NCI-H1417 (cell line): ENCODE results near the gene MARCHF10.
"Not testable (repeated sequence)": the region's sequence is repeated elsewhere in the genome, so short reads cannot be mapped to it uniquely, and the experiment has no call there.

Experiments
- DNase-seq, 3 experiments: peaks; one replicate each; lab custom pipeline; 2025; lab: John Stamatoyannopoulos, UW

Gene MARCHF10

DNA sequence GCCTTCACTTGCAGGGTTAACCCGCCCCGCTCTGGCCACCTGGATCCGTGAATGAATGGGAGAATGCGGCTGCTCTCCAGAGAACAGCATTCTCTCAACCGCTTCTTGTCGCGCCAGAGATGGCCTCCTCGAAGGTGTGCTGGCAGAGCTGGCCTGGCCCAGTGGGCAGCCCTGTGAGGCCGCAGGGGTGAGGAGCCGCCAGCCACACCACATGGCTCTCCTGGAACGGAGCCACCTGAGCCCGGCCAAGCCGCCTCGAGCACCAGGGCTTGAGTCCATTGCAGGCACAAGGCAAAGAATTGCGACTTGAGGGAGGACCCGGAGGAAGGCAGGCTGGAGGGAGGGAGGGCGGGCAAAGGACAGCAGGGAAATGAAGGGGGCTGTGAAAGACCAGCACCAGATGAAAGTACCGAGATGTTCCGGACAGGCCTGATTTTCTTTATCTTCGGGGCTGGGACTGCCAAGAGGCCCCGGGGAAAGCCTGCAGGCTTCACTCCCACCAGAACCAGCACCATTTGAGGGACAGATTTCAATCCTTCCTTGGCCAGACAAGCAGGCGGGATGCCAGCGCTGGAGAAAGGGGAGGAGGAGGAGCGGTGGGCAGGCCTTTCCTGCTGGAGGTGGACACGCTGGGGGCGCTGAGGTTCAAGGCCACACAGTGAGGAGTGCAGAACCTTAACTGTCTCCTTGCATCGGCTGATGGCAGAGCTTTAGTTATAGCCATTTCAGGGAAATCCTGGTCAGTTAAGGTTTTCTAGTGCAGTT, 111.2 kb downstream of the MARCHF10 start:
- DNase-seq: no peak

- DNase-seq: no peak
Measured at GRCh38 chr17:62696256-62696655, 111.9 kb downstream of the MARCHF10 start.

- DNase-seq: not testable (repeated sequence)
Measured at GRCh38 chr17:62695093-62695738, 112.9 kb downstream of the MARCHF10 start.

GRCh38 chr17:62693616-62694409, 114.3 kb downstream of the MARCHF10 start:
- no peak for DNase-seq

DNA sequence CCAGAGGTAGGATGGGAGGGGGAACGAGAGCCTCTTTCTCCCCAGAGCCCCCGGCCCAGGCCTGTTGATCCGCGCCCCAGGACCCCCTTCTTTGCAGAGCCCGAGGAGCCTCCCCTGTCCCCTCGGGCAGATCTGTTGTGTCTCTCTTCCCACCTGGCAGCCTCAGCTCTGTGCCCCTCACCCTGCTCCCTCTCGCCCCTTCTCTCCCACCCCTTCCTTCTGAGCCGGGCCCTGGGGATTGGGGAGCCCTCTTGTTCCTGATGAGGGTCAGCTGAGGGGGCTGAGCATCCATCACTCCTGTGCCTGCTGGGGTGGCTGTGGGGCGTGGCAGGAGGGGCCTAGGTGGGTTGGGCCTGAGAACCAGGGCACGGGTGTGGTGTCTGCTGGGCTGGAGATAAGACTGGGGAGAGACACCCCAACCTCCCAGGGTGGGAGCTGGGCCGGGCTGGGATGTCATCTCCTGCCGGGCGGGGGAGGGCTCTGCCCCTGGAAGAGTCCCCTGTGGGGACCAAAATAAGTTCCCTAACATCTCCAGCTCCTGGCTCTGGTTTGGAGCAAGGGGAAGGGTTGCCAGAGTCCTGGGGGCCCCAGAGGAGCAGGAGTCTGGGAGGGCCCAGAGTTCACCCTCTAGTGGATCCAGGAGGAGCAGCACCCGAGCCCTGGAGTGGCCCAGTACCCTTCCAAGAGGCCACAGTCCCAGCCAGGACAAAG, 115.2 kb downstream of the MARCHF10 start:
- DNase-seq: no peak

- no peak for DNase-seq
Measured at GRCh38 chr17:62692159-62692651, 115.9 kb downstream of the MARCHF10 start.

GRCh38 chr17:62691589-62691915, 116.6 kb downstream of the MARCHF10 start:
- not testable (repeated sequence) for DNase-seq

- no peak for DNase-seq
Measured at GRCh38 chr17:62690168-62690897, 117.8 kb downstream of the MARCHF10 start.

DNA sequence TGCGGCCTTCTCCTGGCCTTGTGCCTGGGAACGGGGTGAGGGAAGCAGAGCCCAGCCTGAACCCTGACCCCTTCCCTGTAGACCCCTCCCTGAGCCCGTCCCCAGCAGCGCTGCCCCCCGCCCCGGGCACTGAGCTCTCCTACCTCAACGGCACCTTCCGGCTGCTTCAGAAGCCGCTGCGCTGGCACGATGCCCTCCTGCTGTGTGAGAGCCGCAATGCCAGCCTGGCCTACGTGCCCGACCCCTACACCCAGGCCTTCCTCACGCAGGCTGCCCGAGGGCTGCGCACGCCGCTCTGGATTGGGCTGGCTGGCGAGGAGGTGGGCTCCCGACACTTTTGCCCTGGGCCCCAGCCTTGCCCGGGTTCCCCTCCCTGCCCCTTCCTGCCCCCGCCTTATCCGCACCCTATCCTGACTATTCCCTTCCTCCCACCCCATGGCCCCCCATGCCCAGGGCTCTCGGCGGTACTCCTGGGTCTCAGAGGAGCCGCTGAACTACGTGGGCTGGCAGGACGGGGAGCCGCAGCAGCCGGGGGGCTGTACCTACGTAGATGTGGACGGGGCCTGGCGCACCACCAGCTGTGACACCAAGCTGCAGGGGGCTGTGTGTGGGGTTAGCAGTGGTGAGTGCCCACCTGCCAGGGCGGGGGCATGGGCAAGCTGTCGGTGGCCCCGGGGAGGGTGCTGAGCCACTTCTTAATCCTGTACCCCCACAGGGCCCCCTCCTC, 118.5 kb downstream of the MARCHF10 start:
- DNase-seq: no peak

GRCh38 chr17:62688398-62689160, 119.5 kb downstream of the MARCHF10 start:
- no peak for DNase-seq

GRCh38 chr17:62687997-62688396, 120.1 kb downstream of the MARCHF10 start:
- DNase-seq: no peak

DNA sequence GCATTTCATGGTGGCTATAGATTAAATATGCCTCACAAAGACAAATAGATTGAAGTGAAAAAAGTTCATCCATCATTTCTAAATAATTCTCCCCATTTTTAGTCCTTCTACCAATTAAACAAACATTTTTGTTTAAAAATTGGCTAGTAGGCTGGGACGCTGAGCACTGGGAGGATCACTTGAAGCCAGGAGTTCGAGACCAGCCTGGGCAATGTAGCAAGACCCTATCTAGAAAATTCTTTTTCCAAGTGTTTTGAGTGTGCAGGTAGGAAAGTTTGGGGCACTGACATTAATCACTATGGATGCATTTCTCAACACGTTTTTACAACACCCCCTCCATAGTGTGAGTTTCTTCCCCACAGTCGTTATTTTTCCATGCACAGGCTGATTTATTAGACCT, 123.9 kb downstream of the MARCHF10 start:
- DNase-seq: no peak

GRCh38 chr17:62681939-62682381, 126.2 kb downstream of the MARCHF10 start:
- DNase-seq: no peak

DNA sequence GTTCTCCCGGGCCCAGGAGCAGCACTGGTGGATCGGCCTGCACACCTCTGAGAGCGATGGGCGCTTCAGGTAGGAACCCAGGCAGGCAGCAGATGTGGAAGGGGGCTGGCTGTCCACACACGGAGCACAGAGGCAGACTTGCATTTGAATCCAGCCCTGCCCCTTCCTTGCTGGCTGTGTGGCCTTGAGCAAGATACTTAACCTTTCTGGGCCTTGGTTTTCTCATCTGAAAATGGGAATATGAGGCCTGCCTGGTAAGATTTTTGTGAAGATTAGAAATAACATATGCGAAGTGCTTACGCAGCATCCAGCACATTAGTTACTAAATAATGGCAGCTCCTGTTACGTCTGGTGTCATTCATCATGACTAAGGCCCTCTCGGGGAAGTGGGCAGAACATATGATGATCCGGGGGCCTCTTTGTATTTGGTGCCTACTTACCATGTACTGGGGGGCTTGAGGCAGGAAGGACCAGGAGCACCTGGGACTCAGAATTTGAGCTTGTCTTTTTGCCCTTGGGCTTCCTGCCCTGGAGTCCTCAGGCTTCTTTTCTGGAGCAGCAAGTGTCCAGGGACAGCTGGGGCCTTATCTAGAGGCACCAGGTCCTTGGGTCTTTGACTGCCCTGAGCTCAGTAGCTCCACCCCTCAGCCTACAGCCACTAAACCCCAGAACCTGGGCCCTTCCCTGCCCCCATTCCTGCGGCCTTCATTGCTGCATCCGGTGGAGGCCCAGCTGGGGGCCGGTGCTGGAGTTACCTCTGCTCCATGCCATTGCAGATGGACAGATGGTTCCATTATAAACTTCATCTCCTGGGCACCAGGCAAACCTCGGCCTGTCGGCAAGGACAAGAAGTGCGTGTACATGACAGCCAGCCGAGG, 126.8 kb downstream of the MARCHF10 start:
- no peak for DNase-seq

GRCh38 chr17:62680541-62681052, 127.5 kb downstream of the MARCHF10 start:
- DNase-seq: no peak

DNA sequence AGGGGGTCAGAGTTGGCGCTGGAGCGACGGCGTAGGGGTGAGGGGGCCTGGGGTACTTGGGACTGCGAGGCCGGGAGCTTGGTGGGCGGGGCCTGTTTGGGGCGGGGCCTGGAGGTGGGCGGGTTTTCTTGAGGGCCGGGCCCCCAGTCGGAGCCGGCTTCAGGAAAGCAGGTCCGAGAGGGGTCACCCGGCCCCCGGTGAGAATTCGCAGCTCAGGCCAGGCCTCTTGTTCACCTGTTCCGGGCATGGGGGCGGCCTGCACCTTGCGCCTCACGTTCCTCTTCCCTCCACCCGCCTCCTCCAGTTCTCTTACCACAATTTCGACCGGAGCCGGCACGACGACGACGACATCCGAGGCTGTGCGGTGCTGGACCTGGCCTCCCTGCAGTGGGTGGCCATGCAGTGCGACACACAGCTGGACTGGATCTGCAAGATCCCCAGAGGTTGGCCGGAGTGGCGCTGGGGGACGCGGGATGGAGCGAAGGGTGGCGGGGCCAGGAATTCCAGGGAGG, 128.2 kb downstream of the MARCHF10 start:
- DNase-seq: no peak

- no peak for DNase-seq
Measured at GRCh38 chr17:62678214-62678919, 129.7 kb downstream of the MARCHF10 start.
